ENCODE data around the gene DCST1.

DCST1 gene

DNA sequence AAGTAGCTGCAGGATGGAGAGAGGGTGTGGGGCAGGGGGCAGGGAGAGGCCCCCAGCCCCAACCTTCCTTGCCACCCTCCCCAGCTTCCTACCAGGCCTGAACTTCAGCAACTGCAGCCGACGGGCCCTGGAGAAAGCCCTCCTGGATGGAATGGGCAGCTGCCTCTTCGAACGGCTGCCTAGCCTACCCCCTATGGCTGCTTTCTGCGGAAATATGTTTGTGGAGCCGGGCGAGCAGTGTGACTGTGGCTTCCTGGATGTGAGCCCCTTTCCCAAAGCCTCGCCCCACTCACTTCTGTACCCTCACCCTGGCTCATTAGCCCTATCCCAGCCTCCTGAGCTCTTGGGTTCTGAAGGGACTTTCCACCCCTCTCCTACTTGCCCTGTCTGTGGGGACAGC, 23.5 kb downstream of the DCST1 start:
- no peak for DNase-seq

- no peak for DNase-seq
Measured at GRCh38 chr1:155057788-155058211, 24.2 kb downstream of the DCST1 start.

- DNase-seq = no peak
Measured at GRCh38 chr1:155060736-155061135, 27.1 kb downstream of the DCST1 start.

GRCh38 chr1:155061381-155062150, 27.9 kb downstream of the DCST1 start:
- peak; percentile 77 for DNase-seq

GRCh38 chr1:155062151-155062686, 28.6 kb downstream of the DCST1 start:
- DNase-seq = no peak

- no peak for DNase-seq
Measured at GRCh38 chr1:155062702-155063411, 29.2 kb downstream of the DCST1 start.

GRCh38 chr1:155063550-155064110, 30.0 kb downstream of the DCST1 start, which contains the start of gene EFNA4:
Gene EFNA4, plus strand, starts transcription at chr1:155063740. Its CDS starts 84 bp downstream, at chr1:155063824.
- DNase-seq = peak; percentile 64

DNA sequence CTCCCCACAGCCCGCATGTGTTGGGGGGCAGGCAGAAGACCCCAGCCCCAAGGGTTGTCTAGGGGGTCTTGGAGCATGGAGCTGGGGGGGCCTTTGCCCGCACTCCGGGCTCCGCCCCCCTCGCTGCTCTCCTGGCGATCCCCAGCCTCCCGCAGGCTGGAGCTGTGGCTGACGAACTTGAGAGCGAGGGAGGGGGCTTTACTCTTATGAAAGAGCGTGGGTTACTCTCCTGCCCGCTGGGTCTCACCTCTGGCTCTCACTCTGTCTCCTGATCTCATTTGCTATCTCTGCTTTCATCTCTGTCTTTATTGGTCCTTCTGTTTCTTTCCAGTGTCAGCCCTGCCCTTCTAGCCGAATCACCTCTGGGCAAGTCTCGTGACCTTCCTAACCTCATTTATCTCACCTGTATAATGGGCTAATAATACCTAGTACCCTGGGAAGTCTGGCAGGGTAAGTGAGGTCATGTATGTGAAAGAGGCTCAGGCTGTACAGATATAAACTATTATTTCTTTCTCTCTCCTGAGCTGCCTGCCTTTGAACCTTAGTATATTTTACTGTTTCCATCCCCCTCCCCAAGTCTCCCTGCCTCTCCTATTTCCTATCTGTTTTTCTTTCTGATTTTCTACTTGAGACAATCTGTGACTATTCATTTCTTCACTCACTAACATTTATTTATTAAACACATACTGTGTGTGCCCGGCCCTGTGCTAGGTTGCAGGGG, 30.6 kb downstream of the DCST1 start:
- DNase-seq = no peak

GRCh38 chr1:155064832-155065429, 31.3 kb downstream of the DCST1 start:
- DNase-seq = no peak

DNA sequence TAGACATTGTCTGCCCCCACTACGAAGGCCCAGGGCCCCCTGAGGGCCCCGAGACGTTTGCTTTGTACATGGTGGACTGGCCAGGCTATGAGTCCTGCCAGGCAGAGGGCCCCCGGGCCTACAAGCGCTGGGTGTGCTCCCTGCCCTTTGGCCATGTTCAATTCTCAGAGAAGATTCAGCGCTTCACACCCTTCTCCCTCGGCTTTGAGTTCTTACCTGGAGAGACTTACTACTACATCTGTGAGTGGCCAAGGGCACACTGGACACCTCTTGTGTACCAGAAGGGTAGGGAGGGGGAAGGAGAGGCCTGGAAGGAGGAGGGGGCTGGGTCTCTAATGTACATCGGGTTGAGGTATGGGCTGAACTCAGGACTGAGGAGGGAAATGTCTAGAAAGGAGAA, 33.2 kb downstream of the DCST1 start:
- no peak for DNase-seq

DNA sequence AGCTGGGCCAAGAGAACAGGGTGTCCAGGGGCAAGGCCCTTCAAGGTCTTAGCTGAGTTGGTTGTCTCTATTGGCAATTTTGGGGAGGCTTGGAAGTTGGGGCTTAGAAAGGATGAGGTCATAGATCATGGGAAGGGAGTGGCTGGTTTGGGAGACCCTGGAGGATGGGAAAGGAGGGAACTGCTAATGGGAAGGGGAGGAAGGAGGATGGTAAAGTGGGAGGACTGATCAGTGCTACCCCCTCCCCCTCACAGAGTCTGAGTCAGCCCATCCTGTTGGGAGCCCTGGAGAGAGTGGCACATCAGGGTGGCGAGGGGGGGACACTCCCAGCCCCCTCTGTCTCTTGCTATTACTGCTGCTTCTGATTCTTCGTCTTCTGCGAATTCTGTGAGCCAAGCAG, 35.0 kb downstream of the DCST1 start:
- no peak for DNase-seq

- DNase-seq = no peak
Measured at GRCh38 chr1:155069551-155070157, 36.0 kb downstream of the DCST1 start.

DNA sequence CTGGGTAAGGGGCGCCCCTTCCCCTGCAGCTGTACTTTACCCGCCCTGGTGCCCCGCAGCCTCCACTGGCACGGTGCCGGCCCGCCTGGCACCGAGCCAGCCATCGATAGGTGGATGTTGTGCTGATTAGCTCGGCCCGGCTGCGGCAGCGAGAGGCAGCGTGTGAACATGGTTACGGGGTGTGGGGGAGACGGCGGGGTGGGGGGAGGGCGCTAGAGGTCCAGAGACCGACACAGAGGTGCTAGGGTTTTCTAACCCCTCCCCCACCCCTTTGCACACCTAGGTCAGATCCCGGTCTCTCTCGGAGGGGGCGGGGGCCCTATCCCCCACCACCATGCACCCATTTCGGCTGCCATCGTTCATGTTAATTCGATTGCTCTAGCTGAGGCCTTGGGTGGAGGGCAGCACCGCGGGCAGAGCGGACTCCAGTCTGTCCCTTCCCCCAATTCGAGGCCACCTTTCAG, 36.6 kb downstream of the DCST1 start:
- no peak for DNase-seq

GRCh38 chr1:155070721-155071569, 37.3 kb downstream of the DCST1 start:
- peak; percentile 56 for DNase-seq

DNA sequence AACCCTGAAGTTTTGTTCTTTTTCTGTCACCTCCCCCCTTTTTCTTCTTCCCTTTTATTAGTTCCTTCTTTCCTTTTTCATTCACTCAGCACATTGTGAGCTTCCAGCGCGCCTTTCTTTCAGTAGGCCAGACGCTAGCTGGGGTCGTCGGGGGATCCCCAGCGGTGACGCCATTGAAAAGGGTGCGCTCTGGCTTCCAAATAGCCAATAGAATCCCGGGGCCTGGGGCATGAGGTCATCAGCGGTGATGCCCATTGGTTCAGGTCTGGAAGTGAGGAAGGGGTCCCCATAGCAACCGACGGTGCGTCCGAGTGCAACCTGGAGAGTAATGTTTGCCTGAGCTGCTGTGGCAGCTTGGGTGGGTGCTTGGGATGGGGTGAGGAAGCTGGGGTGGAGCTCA, 38.1 kb downstream of the DCST1 start:
- no peak for DNase-seq

DNA sequence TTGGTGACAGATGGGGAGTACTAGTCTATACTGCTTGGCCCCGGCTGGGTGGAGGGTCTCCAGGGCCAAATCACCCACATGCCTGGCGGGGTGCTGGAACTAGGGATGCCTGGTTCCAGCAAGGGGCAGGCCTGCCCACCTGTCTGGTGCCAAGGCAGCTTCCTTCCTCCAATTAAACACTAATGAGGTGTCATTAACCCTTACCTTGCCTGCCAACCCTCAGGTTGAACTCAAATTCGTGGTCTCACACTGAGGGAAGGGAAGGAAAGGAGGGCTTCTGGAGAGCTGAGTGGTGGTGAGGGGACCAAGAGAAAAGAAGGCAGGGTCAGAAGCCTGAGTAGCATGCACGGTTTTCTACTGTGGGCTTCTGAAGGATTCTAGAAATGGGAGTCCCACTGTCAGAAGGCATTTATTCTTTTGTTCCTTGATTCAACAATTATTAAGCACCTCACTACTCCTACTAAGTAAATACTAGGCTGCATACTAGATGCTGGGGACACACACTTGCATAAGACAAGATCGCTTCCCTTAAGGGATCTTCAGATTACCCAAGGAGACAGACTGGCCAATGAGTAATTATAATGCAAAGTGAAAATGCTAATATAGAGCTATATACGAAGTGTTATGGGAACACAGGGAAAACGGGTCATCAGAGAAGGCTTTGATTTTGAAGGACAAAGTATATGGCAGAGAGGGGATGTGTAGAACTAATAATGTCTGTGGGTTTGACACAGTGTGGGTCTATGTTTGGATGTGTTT, 39.1 kb downstream of the DCST1 start:
- no peak for DNase-seq

GRCh38 chr1:155073377-155074242, 40.0 kb downstream of the DCST1 start:
- no peak for DNase-seq

- DNase-seq = no peak
Measured at GRCh38 chr1:155075535-155075934, 41.9 kb downstream of the DCST1 start.

GRCh38 chr1:155076371-155076770, 42.7 kb downstream of the DCST1 start:
- DNase-seq = no peak
